ENCODE results near the gene PEMT. TPM values are rescaled to one million over a fixed set of nuclear protein-coding genes. Genes with fewer than 3 reads are reported as not detected.

The PEMT gene
- total and polyA plus RNA-seq, 7 donors = 15.9 to 79.0 (median 26.0) TPM

DNA sequence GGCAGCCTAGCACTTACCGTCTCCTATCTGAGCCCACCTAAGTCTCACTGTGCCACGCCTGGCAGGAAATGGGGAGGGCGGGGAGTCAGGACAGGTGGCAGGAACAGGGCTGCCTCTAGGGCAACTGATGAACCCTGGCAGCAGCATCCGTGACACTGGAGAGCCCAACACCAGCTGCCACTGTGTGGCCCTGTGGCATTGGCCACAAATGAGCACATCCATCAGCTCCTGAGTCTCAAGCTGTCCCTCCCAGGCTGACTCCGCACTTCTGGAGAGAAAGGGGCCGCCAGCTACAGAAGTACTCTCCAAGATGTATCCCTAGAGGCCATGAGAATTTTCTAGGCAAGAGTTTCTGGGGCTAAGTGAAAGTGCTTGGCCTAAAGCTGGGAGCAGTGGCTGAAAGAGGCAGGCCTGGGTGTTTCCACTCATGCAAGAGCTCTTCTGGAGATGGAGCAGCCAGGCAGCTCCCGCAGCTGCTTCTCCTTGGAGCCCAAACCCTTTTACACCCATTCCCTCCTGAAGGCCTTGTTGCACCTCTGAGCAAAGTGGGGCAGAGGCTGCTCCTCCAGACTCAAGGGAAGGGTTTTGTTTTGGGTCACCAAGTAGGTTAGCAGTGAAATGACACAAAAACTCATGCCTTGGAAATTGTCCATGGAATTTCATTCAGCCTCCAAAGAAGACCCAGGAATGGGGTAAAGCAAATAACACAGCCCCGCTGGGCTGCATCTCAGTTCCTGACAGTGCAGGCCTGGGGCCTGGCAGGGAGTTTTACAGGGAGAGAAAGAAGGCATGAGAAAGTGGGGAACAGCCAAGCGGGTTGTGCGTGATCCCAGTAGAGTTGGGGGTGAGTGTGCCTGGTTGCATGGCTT lies 25.8 kb downstream of the PEMT start:
- H3K9me3 ChIP-seq = no peaks in the 10 kb centered on the region
- WGBS, 3 donors = 62 to 78% (median 70%) methylated on average over 10 of the region's 10 CpGs
- intact Hi-C loops (cut with DNase I) = loop anchor here (5.0 kb wide), 1 partner anchor 38 kb away; no protein-coding TSS in a partner anchor
- peaks cover 52% of the 10 kb centered on the region for H3K4me1 ChIP-seq
- DNase-seq (peak; percentile 35 to 63), ATAC-seq (no peak)
- TF ChIP-seq, protein P1, sequence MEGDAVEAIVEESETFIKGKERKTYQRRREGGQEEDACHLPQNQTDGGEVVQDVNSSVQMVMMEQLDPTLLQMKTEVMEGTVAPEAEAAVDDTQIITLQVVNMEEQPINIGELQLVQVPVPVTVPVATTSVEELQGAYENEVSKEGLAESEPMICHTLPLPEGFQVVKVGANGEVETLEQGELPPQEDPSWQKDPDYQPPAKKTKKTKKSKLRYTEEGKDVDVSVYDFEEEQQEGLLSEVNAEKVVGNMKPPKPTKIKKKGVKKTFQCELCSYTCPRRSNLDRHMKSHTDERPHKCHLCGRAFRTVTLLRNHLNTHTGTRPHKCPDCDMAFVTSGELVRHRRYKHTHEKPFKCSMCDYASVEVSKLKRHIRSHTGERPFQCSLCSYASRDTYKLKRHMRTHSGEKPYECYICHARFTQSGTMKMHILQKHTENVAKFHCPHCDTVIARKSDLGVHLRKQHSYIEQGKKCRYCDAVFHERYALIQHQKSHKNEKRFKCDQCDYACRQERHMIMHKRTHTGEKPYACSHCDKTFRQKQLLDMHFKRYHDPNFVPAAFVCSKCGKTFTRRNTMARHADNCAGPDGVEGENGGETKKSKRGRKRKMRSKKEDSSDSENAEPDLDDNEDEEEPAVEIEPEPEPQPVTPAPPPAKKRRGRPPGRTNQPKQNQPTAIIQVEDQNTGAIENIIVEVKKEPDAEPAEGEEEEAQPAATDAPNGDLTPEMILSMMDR (IDR thresholded peaks at IDR 0.05) = no peak
- no peaks in the 10 kb centered on the region for H3K27me3 ChIP-seq (ENCODE audit: insufficient read depth in 3 of 3, low read length in 2 of 3)
- no peaks in the 10 kb centered on the region for H3K36me3 ChIP-seq (ENCODE audit: insufficient read depth in 1 of 2, low read depth in 1 of 2)
- no peak overlapping the region for H3K4me3 ChIP-seq
- peak overlapping the region; percentile 70 for H3K27ac ChIP-seq

DNA sequence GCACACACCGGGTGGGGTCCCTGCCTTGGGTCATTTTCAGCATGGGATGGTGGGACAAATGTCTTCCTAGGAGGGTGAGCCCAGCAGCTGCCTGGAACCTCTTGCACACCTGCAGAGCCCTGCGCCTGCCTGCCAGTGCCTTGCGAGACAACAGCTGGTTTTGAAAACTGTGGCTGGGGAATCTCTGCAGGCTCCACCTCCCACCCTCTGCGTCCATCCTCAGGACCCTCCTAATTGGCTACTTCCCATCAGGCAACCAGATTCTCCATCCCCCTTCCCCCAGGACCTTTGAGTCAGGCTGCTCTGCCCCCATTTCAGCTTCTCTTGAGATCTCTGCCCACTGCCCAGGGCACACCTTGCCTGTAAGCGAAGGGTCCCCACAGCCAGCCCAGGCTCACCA lies 26.6 kb downstream of the PEMT start:
- Histone ChIP-seq H3K4me3 (no peak overlapping the region), H3K4me1 (peaks cover 48% of the 10 kb centered on the region), H3K9me3 (no peaks in the 10 kb centered on the region), H3K27ac (no peak overlapping the region), H3K36me3 (ENCODE audit: insufficient read depth in 1 of 2, low read depth in 1 of 2) (no peaks in the 10 kb centered on the region), H3K27me3 (ENCODE audit: insufficient read depth in 3 of 3, low read length in 2 of 3) (no peaks in the 10 kb centered on the region)
- intact Hi-C loops (cut with DNase I) = loop anchor here (5.0 kb wide), 1 partner anchor 38 kb away; no protein-coding TSS in a partner anchor
- DNase-seq (peak in 1 of 2 donors; percentile 36), ATAC-seq (no peak)
- WGBS, 3 donors = 78 to 87% (median 82%) methylated on average over 5 of the region's 5 CpGs
- TF ChIP-seq, protein P1 (IDR thresholded peaks at IDR 0.05) = no peak

DNA sequence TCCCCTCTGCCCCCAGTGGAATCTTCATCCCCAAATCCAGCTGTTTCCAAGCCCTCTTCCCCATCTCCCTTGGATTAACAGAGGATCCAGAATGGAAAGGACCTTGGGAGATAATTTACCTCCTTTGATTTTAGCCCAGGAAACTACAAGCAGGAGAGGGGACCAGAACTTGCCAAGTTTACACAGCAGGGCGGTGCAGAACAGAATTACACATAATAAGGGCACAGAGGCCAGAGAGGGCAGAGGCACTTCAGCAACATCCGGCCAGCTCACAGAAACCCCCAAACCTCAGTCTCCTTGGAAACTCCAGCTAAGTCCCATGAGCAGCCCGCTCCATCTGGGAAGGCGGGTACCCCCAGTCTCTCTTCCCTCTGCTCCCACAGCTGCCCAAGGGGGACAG lies 27.2 kb downstream of the PEMT start:
- DNase-seq = no peak
- H3K9me3 ChIP-seq = no peaks in the 10 kb centered on the region
- no peaks in the 10 kb centered on the region for H3K36me3 ChIP-seq (ENCODE audit: insufficient read depth in 1 of 2, low read depth in 1 of 2)
- no peak overlapping the region for H3K4me3 ChIP-seq
- peaks cover 42% of the 10 kb centered on the region for H3K4me1 ChIP-seq
- H3K27ac ChIP-seq = no peak overlapping the region
- intact Hi-C loops (cut with DNase I) = no loop called here
- TF ChIP-seq, protein P1 (IDR thresholded peaks at IDR 0.05) = no peak
- H3K27me3 ChIP-seq (ENCODE audit: insufficient read depth in 3 of 3, low read length in 2 of 3) = no peaks in the 10 kb centered on the region
- 92 to 97% (median 93%) methylated on average over 4 of the region's 4 CpGs for WGBS, 3 donors
- no peak for ATAC-seq

DNA sequence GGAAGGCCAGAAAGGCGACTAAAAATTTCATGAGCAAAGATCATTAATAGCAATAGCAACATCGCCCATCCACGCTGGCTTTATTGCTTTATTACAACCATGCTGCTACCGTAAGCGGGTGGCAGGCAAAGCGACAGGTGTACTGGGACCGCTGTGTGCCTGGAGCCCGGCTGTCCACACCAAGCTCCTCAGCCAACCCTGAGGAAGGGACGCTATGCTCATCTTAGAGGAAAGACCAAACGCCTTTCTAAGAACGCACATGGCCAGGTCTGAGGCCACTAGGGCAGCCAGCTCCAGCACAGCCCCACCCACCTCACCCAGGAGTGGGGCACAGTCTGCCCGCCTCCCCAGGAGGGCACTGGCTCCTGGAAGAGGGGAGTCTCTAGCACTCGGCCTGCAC lies 28.0 kb downstream of the PEMT start:
- Histone ChIP-seq H3K27me3 (ENCODE audit: insufficient read depth in 3 of 3, low read length in 2 of 3) (no peaks in the 10 kb centered on the region), H3K4me3 (no peak overlapping the region), H3K4me1 (peaks cover 38% of the 10 kb centered on the region), H3K36me3 (ENCODE audit: insufficient read depth in 1 of 2, low read depth in 1 of 2) (no peaks in the 10 kb centered on the region), H3K9me3 (no peaks in the 10 kb centered on the region), H3K27ac (no peak overlapping the region)
- DNase-seq (no peak), ATAC-seq (no peak)
- 83 to 95% (median 92%) methylated on average over 13 of the region's 13 CpGs for WGBS, 3 donors
- intact Hi-C loops (cut with DNase I) = no loop called here
- TF ChIP-seq, protein P1 (IDR thresholded peaks at IDR 0.05) = no peak

Measured in psoas muscle (tissue), 8 donors.